Measurements from ENCODE around the gene RPS2.

The RPS2 gene

GRCh38 chr16:1938316-1938715, 26.3 kb downstream of the RPS2 start:
- TF ChIP-seq CTCF (IDR thresholded peaks at IDR 0.05), result no peak
- Histone ChIP-seq H3K4me3 (ENCODE audit: low read depth, low read length) (no peak overlapping the region), H3K27ac (no peak overlapping the region), H3K79me2 (no peaks in the 10 kb centered on the region), H3K4me1 (peaks cover 8% of the 10 kb centered on the region), H3K4me2 (ENCODE audit: low read length) (no peak overlapping the region), H2AFZ (no peak overlapping the region), H3K36me3 (ENCODE audit: control insufficient read depth, insufficient read depth, low read length) (no peaks in the 10 kb centered on the region), H3K9me3 (ENCODE audit: control insufficient read depth, low read length) (no peaks in the 10 kb centered on the region), H3K27me3 (ENCODE audit: control insufficient read depth, insufficient read depth, low read length) (no peaks in the 10 kb centered on the region), H3K9ac (no peak overlapping the region)

GRCh38 chr16:1936945-1937479, 27.6 kb downstream of the RPS2 start:
- no peak overlapping the region for H3K9ac ChIP-seq
- no peak overlapping the region for H2AFZ ChIP-seq
- H3K36me3 ChIP-seq (ENCODE audit: control insufficient read depth, insufficient read depth, low read length), result no peaks in the 10 kb centered on the region
- peaks cover 3% of the 10 kb centered on the region for H3K4me1 ChIP-seq
- no peak overlapping the region for H3K4me2 ChIP-seq (ENCODE audit: low read length)
- H3K79me2 ChIP-seq, result no peaks in the 10 kb centered on the region
- H3K27me3 ChIP-seq (ENCODE audit: control insufficient read depth, insufficient read depth, low read length), result no peaks in the 10 kb centered on the region
- no peak overlapping the region for H3K4me3 ChIP-seq (ENCODE audit: low read depth, low read length)
- H3K9me3 ChIP-seq (ENCODE audit: control insufficient read depth, low read length), result no peaks in the 10 kb centered on the region
- no peak for TF ChIP-seq CTCF (IDR thresholded peaks at IDR 0.05)
- no peak overlapping the region for H3K27ac ChIP-seq

- Histone ChIP-seq H2AFZ (no peak overlapping the region), H3K27ac (no peak overlapping the region), H3K9ac (no peak overlapping the region), H3K36me3 (ENCODE audit: control insufficient read depth, insufficient read depth, low read length) (no peaks in the 10 kb centered on the region), H3K9me3 (ENCODE audit: control insufficient read depth, low read length) (no peaks in the 10 kb centered on the region), H3K4me2 (ENCODE audit: low read length) (no peak overlapping the region), H3K4me3 (ENCODE audit: low read depth, low read length) (no peak overlapping the region), H3K4me1 (peaks cover 4% of the 10 kb centered on the region), H3K27me3 (ENCODE audit: control insufficient read depth, insufficient read depth, low read length) (no peaks in the 10 kb centered on the region), H3K79me2 (no peaks in the 10 kb centered on the region)
- no peak for TF ChIP-seq CTCF (IDR thresholded peaks at IDR 0.05)
Observed at GRCh38 chr16:1933097-1933661, 31.4 kb downstream of the RPS2 start.

GRCh38 chr16:1932050-1933028, 32.3 kb downstream of the RPS2 start:
- Histone ChIP-seq H3K36me3 (ENCODE audit: control insufficient read depth, insufficient read depth, low read length) (no peaks in the 10 kb centered on the region), H3K4me1 (peaks cover 4% of the 10 kb centered on the region), H3K9ac (no peak overlapping the region), H2AFZ (no peak overlapping the region), H3K4me3 (ENCODE audit: low read depth, low read length) (no peak overlapping the region), H3K79me2 (no peaks in the 10 kb centered on the region), H3K4me2 (ENCODE audit: low read length) (no peak overlapping the region), H3K9me3 (ENCODE audit: control insufficient read depth, low read length) (no peaks in the 10 kb centered on the region), H3K27me3 (ENCODE audit: control insufficient read depth, insufficient read depth, low read length) (no peaks in the 10 kb centered on the region), H3K27ac (no peak overlapping the region)
- no peak for TF ChIP-seq CTCF (IDR thresholded peaks at IDR 0.05)
